ENCODE results near the gene COP1. TPM values are rescaled to one million over a fixed set of nuclear protein-coding genes. Genes with fewer than 3 reads are reported as not detected.
"Not testable (repeated sequence)": the region's sequence is repeated elsewhere in the genome, so short reads cannot be mapped to it uniquely, and the experiment has no call there.

COP1 gene
- total RNA-seq, 1 experiment from 2014 or later, result 35.8 TPM

DNA sequence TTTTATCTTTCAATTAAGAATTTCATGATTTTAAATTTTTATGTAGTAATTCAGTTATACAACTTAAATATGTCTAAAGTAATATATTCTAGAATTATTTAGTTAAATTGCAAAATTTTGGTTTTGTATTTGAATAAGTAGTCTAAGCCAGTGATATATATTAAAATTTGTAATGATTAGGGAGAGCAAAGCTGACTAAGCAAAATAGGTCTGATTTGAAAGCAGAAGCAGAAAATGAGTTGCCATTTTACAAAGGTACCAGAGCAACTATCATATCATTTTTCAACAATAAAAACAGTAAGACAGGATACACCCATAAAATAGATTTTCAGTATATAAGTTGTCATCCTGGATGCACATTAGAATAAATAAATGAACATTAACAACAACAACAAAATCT, 177.9 kb downstream of the COP1 start:
- no peaks in the 10 kb centered on the region for H3K27me3 ChIP-seq (replicated peaks; ENCODE audit: insufficient read depth, low read depth, low read length, poor library complexity)
- no peak overlapping the region for H3K4me3 ChIP-seq (ENCODE audit: low read depth, low read length, poor library complexity, severe bottlenecking)
- ChIA-PET POLR2A (ENCODE audit: low non-redundant PET) (no interaction called here), CTCF (no interaction called here)
- no peaks in the 10 kb centered on the region for H3K9me3 ChIP-seq (ENCODE audit: low read depth, low read length, poor library complexity, severe bottlenecking)
- DNase-seq (ENCODE audit: low spot score), result no peak
- no TSS peak for BruUV-seq (replicated peaks)
- H3K36me3 ChIP-seq (ENCODE audit: insufficient read depth, low read length, poor library complexity, severe bottlenecking), result peaks cover 4% of the 10 kb centered on the region
- intact Hi-C loops (cut with micrococcal nuclease; ENCODE audit: unreplicated experiment), result loop anchor here (10.0 kb wide), 1 partner anchor 64 kb away; no protein-coding TSS in a partner anchor
- no peaks in the 10 kb centered on the region for H3K4me1 ChIP-seq (ENCODE audit: insufficient read depth, low read length, poor library complexity, severe bottlenecking)
- no peak overlapping the region for H3K27ac ChIP-seq (ENCODE audit: low read depth, low read length, poor library complexity, severe bottlenecking)
- TF ChIP-seq EZH2 (IDR thresholded peaks at IDR 0.05; ENCODE audit: borderline replicate concordance, low read depth, low read length, poor library complexity, severe bottlenecking), result no peak
- TF ChIP-seq, protein P1, sequence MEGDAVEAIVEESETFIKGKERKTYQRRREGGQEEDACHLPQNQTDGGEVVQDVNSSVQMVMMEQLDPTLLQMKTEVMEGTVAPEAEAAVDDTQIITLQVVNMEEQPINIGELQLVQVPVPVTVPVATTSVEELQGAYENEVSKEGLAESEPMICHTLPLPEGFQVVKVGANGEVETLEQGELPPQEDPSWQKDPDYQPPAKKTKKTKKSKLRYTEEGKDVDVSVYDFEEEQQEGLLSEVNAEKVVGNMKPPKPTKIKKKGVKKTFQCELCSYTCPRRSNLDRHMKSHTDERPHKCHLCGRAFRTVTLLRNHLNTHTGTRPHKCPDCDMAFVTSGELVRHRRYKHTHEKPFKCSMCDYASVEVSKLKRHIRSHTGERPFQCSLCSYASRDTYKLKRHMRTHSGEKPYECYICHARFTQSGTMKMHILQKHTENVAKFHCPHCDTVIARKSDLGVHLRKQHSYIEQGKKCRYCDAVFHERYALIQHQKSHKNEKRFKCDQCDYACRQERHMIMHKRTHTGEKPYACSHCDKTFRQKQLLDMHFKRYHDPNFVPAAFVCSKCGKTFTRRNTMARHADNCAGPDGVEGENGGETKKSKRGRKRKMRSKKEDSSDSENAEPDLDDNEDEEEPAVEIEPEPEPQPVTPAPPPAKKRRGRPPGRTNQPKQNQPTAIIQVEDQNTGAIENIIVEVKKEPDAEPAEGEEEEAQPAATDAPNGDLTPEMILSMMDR (conservative IDR thresholded peaks at IDR 0.05; ENCODE audit: low read depth, low read length), result no peak

GRCh38 chr1:176027934-176028333, 179.2 kb downstream of the COP1 start:
- H3K27ac ChIP-seq (ENCODE audit: low read depth, low read length, poor library complexity, severe bottlenecking); H3K9me3 ChIP-seq (ENCODE audit: low read depth, low read length, poor library complexity, severe bottlenecking); H3K4me3 ChIP-seq (ENCODE audit: low read depth, low read length, poor library complexity, severe bottlenecking); H3K36me3 ChIP-seq (ENCODE audit: insufficient read depth, low read length, poor library complexity, severe bottlenecking); H3K4me1 ChIP-seq (ENCODE audit: insufficient read depth, low read length, poor library complexity, severe bottlenecking); DNase-seq (ENCODE audit: low spot score); CTCF ChIA-PET; BruUV-seq (replicated peaks); H3K27me3 ChIP-seq (replicated peaks; ENCODE audit: insufficient read depth, low read depth, low read length, poor library complexity); POLR2A ChIA-PET (ENCODE audit: low non-redundant PET): not testable (repeated sequence)
- intact Hi-C loops (cut with micrococcal nuclease; ENCODE audit: unreplicated experiment), result loop anchor here (10.0 kb wide), 1 partner anchor 63 kb away; no protein-coding TSS in a partner anchor

DNA sequence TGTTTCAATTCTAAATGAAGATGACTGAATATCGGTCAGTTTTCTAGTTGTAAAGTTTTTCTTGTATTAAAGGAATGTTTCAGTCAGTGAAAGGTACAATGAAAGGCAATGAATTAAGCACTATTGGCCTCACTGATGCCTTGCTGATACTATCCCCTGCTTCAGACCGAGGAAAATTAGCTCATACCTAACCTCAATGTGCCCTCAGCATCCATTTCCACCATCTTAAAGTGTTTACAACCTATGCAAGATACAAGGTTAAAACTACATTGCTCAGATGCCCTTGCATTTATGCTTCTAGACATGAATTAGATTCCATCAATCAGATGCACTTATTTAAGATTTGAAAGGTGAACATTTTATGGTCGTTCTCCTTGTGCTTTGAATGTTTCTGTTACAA, 184.5 kb downstream of the COP1 start:
- Histone ChIP-seq H3K9me3 (ENCODE audit: low read depth, low read length, poor library complexity, severe bottlenecking) (no peaks in the 10 kb centered on the region), H3K36me3 (ENCODE audit: insufficient read depth, low read length, poor library complexity, severe bottlenecking) (peaks cover 4% of the 10 kb centered on the region), H3K4me1 (ENCODE audit: insufficient read depth, low read length, poor library complexity, severe bottlenecking) (no peaks in the 10 kb centered on the region), H3K4me3 (ENCODE audit: low read depth, low read length, poor library complexity, severe bottlenecking) (no peak overlapping the region), H3K27me3 (replicated peaks; ENCODE audit: insufficient read depth, low read depth, low read length, poor library complexity) (no peaks in the 10 kb centered on the region), H3K27ac (ENCODE audit: low read depth, low read length, poor library complexity, severe bottlenecking) (no peak overlapping the region)
- POLR2A ChIA-PET (ENCODE audit: low non-redundant PET), result no interaction called here
- intact Hi-C loops (cut with micrococcal nuclease; ENCODE audit: unreplicated experiment), result loop anchor here (10.0 kb wide), 1 partner anchor 58 kb away; no protein-coding TSS in a partner anchor
- CTCF ChIA-PET, result no interaction called here
- no peak for DNase-seq (ENCODE audit: low spot score)
- TF ChIP-seq, protein P1 (conservative IDR thresholded peaks at IDR 0.05; ENCODE audit: low read depth, low read length), result no peak
- TF ChIP-seq EZH2 (IDR thresholded peaks at IDR 0.05; ENCODE audit: borderline replicate concordance, low read depth, low read length, poor library complexity, severe bottlenecking), result no peak
- BruUV-seq (replicated peaks), result no TSS peak

- no TSS peak for BruUV-seq (replicated peaks)
- ChIA-PET CTCF (no interaction called here), POLR2A (ENCODE audit: low non-redundant PET) (no interaction called here)
- no peak overlapping the region for H3K27ac ChIP-seq (ENCODE audit: low read depth, low read length, poor library complexity, severe bottlenecking)
- H3K4me1 ChIP-seq (ENCODE audit: insufficient read depth, low read length, poor library complexity, severe bottlenecking), result no peaks in the 10 kb centered on the region
- no peak for DNase-seq (ENCODE audit: low spot score)
- intact Hi-C loops (cut with micrococcal nuclease; ENCODE audit: unreplicated experiment), result no loop called here
- no peak overlapping the region for H3K4me3 ChIP-seq (ENCODE audit: low read depth, low read length, poor library complexity, severe bottlenecking)
- TF ChIP-seq, protein P1 (conservative IDR thresholded peaks at IDR 0.05; ENCODE audit: low read depth, low read length), result no peak
- TF ChIP-seq EZH2 (IDR thresholded peaks at IDR 0.05; ENCODE audit: borderline replicate concordance, low read depth, low read length, poor library complexity, severe bottlenecking), result no peak
- no peaks in the 10 kb centered on the region for H3K27me3 ChIP-seq (replicated peaks; ENCODE audit: insufficient read depth, low read depth, low read length, poor library complexity)
- H3K9me3 ChIP-seq (ENCODE audit: low read depth, low read length, poor library complexity, severe bottlenecking), result no peaks in the 10 kb centered on the region
- H3K36me3 ChIP-seq (ENCODE audit: insufficient read depth, low read length, poor library complexity, severe bottlenecking), result no peaks in the 10 kb centered on the region
Measured at GRCh38 chr1:176017722-176018121, 189.4 kb downstream of the COP1 start.

All from A673 (cell line).